Activated B cell treated with CpG ODN at 0.5 μM for 24 hours (primary cell): Measurements from ENCODE around the gene AUTS2. TPM values are rescaled to one million over a fixed set of nuclear protein-coding genes. Genes with fewer than 3 reads are reported as not detected.

Experiments
- ATAC-seq: fragments of 200-7000 bp; cut with Tn5 transposase; one replicate; pipeline ENCODE4 v1.10.0; 2021; ENCODE audit warnings: low read depth, mild to moderate bottlenecking, moderate library complexity
- CTCF ChIA-PET: fragments of 350-600 bp; sonication (Branson Sonifier 250); formaldehyde crosslinking; loops from one replicate; lab custom pipeline; 2021; ENCODE audit warnings: antibody characterized with exemption; lab: Charles Lee
- POLR2A ChIA-PET: fragments of 350-600 bp; sonication (Branson Sonifier 250); formaldehyde crosslinking; loops from one replicate; lab custom pipeline; 2021; ENCODE audit warnings: antibody characterized with exemption; lab: Charles Lee
- DNase-seq: peaks from one replicate; pipeline ENCODE4 v3.0.0; 2022
- H3K27ac Mint-ChIP-seq: one replicate; pipeline ENCODE4 v1.8.0; 2020; ENCODE audit warnings: mixed read lengths
- H3K27me3 Mint-ChIP-seq: one replicate; pipeline ENCODE4 v1.8.0; 2021; ENCODE audit warnings: mixed read lengths
- H3K36me3 Mint-ChIP-seq: one replicate; pipeline ENCODE4 v1.8.0; 2021; ENCODE audit warnings: low read depth, mixed read lengths
- H3K4me1 Mint-ChIP-seq: one replicate; pipeline ENCODE4 v1.8.0; 2021; ENCODE audit warnings: mixed read lengths
- H3K4me3 Mint-ChIP-seq: one replicate; pipeline ENCODE4 v1.8.0; 2020; ENCODE audit warnings: mild to moderate bottlenecking, mixed read lengths
- H3K9me3 Mint-ChIP-seq: one replicate; pipeline ENCODE4 v1.8.0; 2020; ENCODE audit warnings: mixed read lengths
- CTCF ChIP-seq: fragments of 200-600 bp; IDR thresholded peaks from one replicate; pipeline ENCODE4 v1.8.0; 2022; ENCODE audit warnings: antibody characterized with exemption, mild to moderate bottlenecking
- intact Hi-C: fragments of 100-400 bp; cut with micrococcal nuclease; formaldehyde crosslinking; loops from one replicate; pipeline ENCODE4 v1.15.1; 2024
- total RNA-seq: library from RNA; stranded (reverse); gene quantifications from 2 replicates; pipeline ENCODE4 v1.2.3, GENCODE V29; 2022

Gene AUTS2
- total RNA-seq, 1 donor from 2014 or later, result 15.9 TPM

DNA sequence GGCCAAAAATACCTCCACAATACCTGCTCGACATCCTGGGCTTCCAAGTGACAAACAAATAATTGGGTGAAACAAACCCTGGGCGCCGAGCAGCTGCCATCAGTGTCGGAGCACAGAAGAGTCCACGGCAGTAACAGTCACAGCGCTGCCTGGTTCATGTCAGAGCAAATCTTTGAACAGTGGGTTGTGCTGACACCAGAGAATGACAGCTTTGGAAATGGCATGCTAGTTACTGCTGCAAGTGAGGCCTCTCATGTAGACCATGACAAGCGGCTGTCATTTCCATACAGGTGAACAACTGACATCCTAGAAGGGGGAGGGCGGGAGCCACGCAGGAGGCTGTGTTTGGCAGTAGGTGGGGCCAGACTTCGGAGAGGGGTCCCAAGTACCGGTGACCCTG lies 1113.2 kb downstream of the AUTS2 start:
- intact Hi-C loops, result no loop called here
- no peak for TF ChIP-seq CTCF
- Mint-ChIP-seq H3K9me3 (no peaks in the 10 kb centered on the region), H3K36me3 (no peaks in the 10 kb centered on the region), H3K4me1 (peaks cover 3% of the 10 kb centered on the region), H3K27ac (no peak overlapping the region), H3K4me3 (no peak overlapping the region), H3K27me3 (no peaks in the 10 kb centered on the region)
- ChIA-PET CTCF (no interaction called here), POLR2A (no interaction called here)
- no peak for DNase-seq
- no peak for ATAC-seq

DNA sequence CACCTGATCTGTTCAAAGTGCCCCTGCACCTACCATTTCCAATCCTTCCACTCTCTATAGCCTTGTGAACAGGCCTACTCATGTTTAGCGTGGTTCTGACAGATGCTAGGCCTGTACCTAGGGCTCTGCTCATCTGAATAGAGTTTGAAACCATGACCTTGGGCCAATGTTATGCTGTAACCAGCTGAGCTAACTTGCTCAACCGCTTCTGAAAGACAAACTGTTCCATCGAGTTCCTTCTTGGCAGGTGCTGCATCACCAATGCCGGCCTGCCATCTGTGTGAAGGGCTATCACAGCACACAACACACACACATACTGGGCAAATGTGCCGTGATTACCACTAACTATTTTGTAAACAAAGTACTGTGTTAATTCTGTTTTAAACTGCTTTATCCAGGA lies 1114.7 kb downstream of the AUTS2 start:
- CTCF ChIA-PET, result no interaction called here
- Mint-ChIP-seq H3K27me3 (no peaks in the 10 kb centered on the region), H3K9me3 (no peaks in the 10 kb centered on the region), H3K27ac (no peak overlapping the region), H3K4me1 (peaks cover 9% of the 10 kb centered on the region), H3K36me3 (no peaks in the 10 kb centered on the region), H3K4me3 (no peak overlapping the region)
- intact Hi-C loops, result no loop called here
- no peak for TF ChIP-seq CTCF
- ATAC-seq (no peak), DNase-seq (no peak)
- POLR2A ChIA-PET, result no interaction called here

DNA sequence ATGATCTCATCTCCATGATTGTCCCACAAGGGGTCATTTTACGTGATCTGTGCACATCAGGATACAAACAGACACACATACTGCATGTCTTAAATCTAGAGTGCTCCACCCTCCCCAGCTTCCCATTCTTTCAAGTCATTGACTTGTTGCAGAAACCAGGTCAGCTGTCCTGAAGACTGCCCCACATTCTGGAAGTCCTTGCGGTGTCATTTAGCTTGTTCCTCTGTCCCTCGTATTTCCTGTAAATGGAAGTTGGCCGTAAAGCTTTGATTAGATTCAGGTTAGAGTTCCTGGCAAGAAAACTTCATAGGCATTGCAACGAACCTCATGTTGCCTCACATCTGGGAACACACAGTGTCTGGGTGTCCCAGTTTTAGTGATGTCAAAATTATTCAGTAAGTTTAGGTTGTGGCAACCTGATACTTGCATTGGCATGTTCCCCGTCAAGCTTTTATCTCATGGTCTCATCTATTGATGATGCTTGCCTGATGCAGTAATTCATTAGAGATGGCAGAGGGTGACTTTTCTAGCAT lies 1116.3 kb downstream of the AUTS2 start:
- Mint-ChIP-seq H3K4me1 (peaks cover 14% of the 10 kb centered on the region), H3K27me3 (no peaks in the 10 kb centered on the region)

DNA sequence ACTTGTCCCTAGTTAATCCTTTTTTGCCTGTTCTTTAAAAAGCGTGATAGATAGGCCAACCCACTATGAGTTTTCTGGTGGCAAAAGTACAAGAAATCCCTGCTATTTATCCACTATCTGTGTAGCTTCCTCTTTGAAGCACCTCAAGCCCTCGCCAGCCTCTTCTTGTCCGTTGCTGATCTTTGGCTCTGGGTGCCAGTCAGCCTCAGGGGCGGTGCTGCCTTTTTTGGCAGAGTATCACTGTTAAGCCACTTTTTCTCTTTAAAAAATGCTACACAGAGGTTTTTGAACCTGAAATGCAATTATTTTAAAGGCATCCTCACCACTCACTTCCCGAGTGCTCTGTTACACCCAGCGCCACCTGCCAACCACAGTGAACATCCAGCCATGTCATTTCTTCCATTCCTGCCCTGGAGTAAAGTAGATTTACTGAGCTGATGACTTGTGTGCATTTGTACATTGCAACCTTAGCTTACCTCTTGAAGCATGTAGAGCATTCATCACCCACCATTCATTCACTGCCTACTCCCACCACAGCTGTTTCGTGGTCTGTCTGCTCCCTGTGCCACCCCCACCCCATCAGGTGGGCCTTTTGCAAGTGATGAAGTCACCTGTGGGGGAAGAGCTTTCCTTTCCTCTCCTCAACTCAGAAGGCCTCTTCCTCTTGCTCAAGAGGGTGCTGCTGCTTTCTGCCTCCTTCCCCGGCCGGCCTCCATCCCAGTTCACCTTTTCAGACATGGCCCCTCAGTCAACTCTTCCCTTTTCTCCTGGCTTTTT lies 1119.5 kb downstream of the AUTS2 start:
- peaks cover 20% of the 10 kb centered on the region for H3K4me1 Mint-ChIP-seq
- no peaks in the 10 kb centered on the region for H3K36me3 Mint-ChIP-seq
- POLR2A ChIA-PET, result no interaction called here
- H3K4me3 Mint-ChIP-seq, result no peak overlapping the region
- CTCF ChIA-PET, result no interaction called here
- no peak for DNase-seq
- no peak for ATAC-seq
- no peak for TF ChIP-seq CTCF
- H3K27me3 Mint-ChIP-seq, result no peaks in the 10 kb centered on the region
- intact Hi-C loops, result no loop called here
- H3K27ac Mint-ChIP-seq, result no peak overlapping the region
- H3K9me3 Mint-ChIP-seq, result no peaks in the 10 kb centered on the region

More for the DNA sequence above, 1116.3 kb downstream of the AUTS2 start:
- intact Hi-C loops, result no loop called here
- no peak for TF ChIP-seq CTCF
- H3K9me3 Mint-ChIP-seq, result no peaks in the 10 kb centered on the region
- H3K4me3 Mint-ChIP-seq, result no peak overlapping the region
- ChIA-PET CTCF (no interaction called here), POLR2A (no interaction called here)
- H3K27ac Mint-ChIP-seq, result no peak overlapping the region
- no peak for DNase-seq
- H3K36me3 Mint-ChIP-seq, result no peaks in the 10 kb centered on the region
- ATAC-seq, result no peak

DNA sequence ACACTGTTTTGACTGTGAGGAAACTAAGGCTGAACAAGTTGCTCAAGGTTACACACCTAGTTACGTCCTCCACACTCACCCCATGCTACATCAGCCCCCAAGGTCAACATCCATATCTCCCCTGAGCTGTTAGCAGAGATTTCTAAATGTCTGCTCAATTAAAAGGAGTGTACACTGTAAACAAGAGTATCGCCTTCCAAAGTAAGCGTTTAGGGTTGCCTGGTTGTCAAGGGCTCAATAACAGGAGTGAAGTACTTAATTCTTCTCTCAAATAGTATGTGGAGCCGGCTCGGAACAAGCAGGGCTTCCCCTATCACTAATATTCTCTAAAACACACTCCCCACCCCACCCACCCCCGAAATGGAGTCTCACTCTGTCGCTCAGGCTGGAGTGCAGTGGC lies 1120.8 kb downstream of the AUTS2 start:
- no peak for DNase-seq
- ATAC-seq, result no peak
- Mint-ChIP-seq H3K27me3 (no peaks in the 10 kb centered on the region), H3K36me3 (no peaks in the 10 kb centered on the region), H3K4me1 (peaks cover 20% of the 10 kb centered on the region), H3K9me3 (no peaks in the 10 kb centered on the region), H3K27ac (no peak overlapping the region), H3K4me3 (no peak overlapping the region)
- intact Hi-C loops, result no loop called here
- CTCF ChIA-PET, result no interaction called here
- no peak for TF ChIP-seq CTCF
- POLR2A ChIA-PET, result no interaction called here
